ENCODE measurements around the gene IFT122.
"Not testable (repeated sequence)": the region's sequence is repeated elsewhere in the genome, so short reads cannot be mapped to it uniquely, and the experiment has no call there.

The IFT122 gene

GRCh38 chr3:129439817-129440617 is at the start of gene IFT122, which contains the start of gene MBD4:
IFT122 (plus strand) TSS chr3:129440224; CDS start chr3:129440331, 107 bp downstream.
MBD4 (minus strand) TSS chr3:129439948; CDS start chr3:129439833, 115 bp downstream.
- Mint-ChIP-seq H3K9me3 (no peaks in the 10 kb centered on the region), H3K4me3 (peak within 1 kb of the TSS; percentile 94), H3K27me3 (no peaks in the 10 kb centered on the region), H3K4me1 (ENCODE audit: low read depth) (peaks cover 66% of the 10 kb centered on the region), H3K27ac (peak within 1 kb of the TSS; percentile 97), H3K36me3 (ENCODE audit: low read depth) (peaks cover 33% of the 10 kb centered on the region)

- H3K4me3 Mint-ChIP-seq, H3K9me3 Mint-ChIP-seq, H3K27me3 Mint-ChIP-seq, H3K27ac Mint-ChIP-seq: not testable (repeated sequence)
- Mint-ChIP-seq H3K4me1 (ENCODE audit: low read depth) (peaks cover 10% of the 10 kb centered on the region), H3K36me3 (ENCODE audit: low read depth) (peaks cover 63% of the 10 kb centered on the region)
These were observed 48.4 kb upstream of the IFT122 start for GRCh38 chr3:129391583-129391982.

GRCh38 chr3:129392106-129392887 is 47.7 kb upstream of the IFT122 start:
- not testable (repeated sequence) for H3K4me3 Mint-ChIP-seq, H3K27ac Mint-ChIP-seq
- peaks cover 59% of the 10 kb centered on the region for H3K36me3 Mint-ChIP-seq (ENCODE audit: low read depth)

GRCh38 chr3:129393271-129393670 is 46.8 kb upstream of the IFT122 start:
- peaks cover 57% of the 10 kb centered on the region for H3K36me3 Mint-ChIP-seq (ENCODE audit: low read depth)
- no peaks in the 10 kb centered on the region for H3K9me3 Mint-ChIP-seq
- H3K27me3 Mint-ChIP-seq = no peaks in the 10 kb centered on the region
- H3K4me3 Mint-ChIP-seq = no peak overlapping the region
- peaks cover 26% of the 10 kb centered on the region for H3K4me1 Mint-ChIP-seq (ENCODE audit: low read depth)
- H3K27ac Mint-ChIP-seq = no peak overlapping the region

More at GRCh38 chr3:129392106-129392887, 47.7 kb upstream of the IFT122 start:
- not testable (repeated sequence) for H3K9me3 Mint-ChIP-seq, H3K27me3 Mint-ChIP-seq
- H3K4me1 Mint-ChIP-seq (ENCODE audit: low read depth) = peaks cover 16% of the 10 kb centered on the region

GRCh38 chr3:129393760-129394564 is 46.1 kb upstream of the IFT122 start:
- not testable (repeated sequence) for H3K4me3 Mint-ChIP-seq, H3K9me3 Mint-ChIP-seq, H3K27me3 Mint-ChIP-seq
- peak overlapping the region; percentile 58 for H3K27ac Mint-ChIP-seq
- H3K4me1 Mint-ChIP-seq (ENCODE audit: low read depth) = peaks cover 31% of the 10 kb centered on the region
- H3K36me3 Mint-ChIP-seq (ENCODE audit: low read depth) = peaks cover 61% of the 10 kb centered on the region

GRCh38 chr3:129398803-129399144 is 41.2 kb upstream of the IFT122 start:
- no peaks in the 10 kb centered on the region for H3K9me3 Mint-ChIP-seq
- H3K36me3 Mint-ChIP-seq (ENCODE audit: low read depth) = peaks cover 31% of the 10 kb centered on the region
- peaks cover 36% of the 10 kb centered on the region for H3K4me1 Mint-ChIP-seq (ENCODE audit: low read depth)
- H3K27me3 Mint-ChIP-seq = no peaks in the 10 kb centered on the region
- H3K4me3 Mint-ChIP-seq = peak overlapping the region; percentile 100
- peak overlapping the region; percentile 99 for H3K27ac Mint-ChIP-seq

- Mint-ChIP-seq H3K4me1 (ENCODE audit: low read depth) (peaks cover 36% of the 10 kb centered on the region), H3K27ac (peak overlapping the region; percentile 99), H3K9me3 (no peaks in the 10 kb centered on the region), H3K27me3 (no peaks in the 10 kb centered on the region), H3K36me3 (ENCODE audit: low read depth) (peaks cover 27% of the 10 kb centered on the region), H3K4me3 (peak overlapping the region; percentile 100)
These were observed 40.7 kb upstream of the IFT122 start for GRCh38 chr3:129399145-129399894.

GRCh38 chr3:129399895-129400357 is 40.1 kb upstream of the IFT122 start:
- Mint-ChIP-seq H3K27me3 (no peaks in the 10 kb centered on the region), H3K4me3 (peak overlapping the region; percentile 100), H3K36me3 (ENCODE audit: low read depth) (peaks cover 27% of the 10 kb centered on the region), H3K27ac (peak overlapping the region; percentile 99), H3K9me3 (no peaks in the 10 kb centered on the region), H3K4me1 (ENCODE audit: low read depth) (peaks cover 36% of the 10 kb centered on the region)

GRCh38 chr3:129402210-129402609 is 37.8 kb upstream of the IFT122 start:
- Mint-ChIP-seq H3K4me3 (no peak overlapping the region), H3K27ac (no peak overlapping the region), H3K27me3 (no peaks in the 10 kb centered on the region), H3K36me3 (ENCODE audit: low read depth) (peaks cover 14% of the 10 kb centered on the region), H3K9me3 (no peaks in the 10 kb centered on the region), H3K4me1 (ENCODE audit: low read depth) (peaks cover 20% of the 10 kb centered on the region)

- no peak overlapping the region for H3K27ac Mint-ChIP-seq
- no peak overlapping the region for H3K4me3 Mint-ChIP-seq
These were observed 37.4 kb upstream of the IFT122 start for GRCh38 chr3:129402616-129403015.

GRCh38 chr3:129403450-129403849 is 36.6 kb upstream of the IFT122 start:
- H3K4me3 Mint-ChIP-seq = no peak overlapping the region

More at GRCh38 chr3:129402616-129403015, 37.4 kb upstream of the IFT122 start:
- peaks cover 16% of the 10 kb centered on the region for H3K4me1 Mint-ChIP-seq (ENCODE audit: low read depth)
- no peaks in the 10 kb centered on the region for H3K27me3 Mint-ChIP-seq
- H3K9me3 Mint-ChIP-seq = no peaks in the 10 kb centered on the region
- peaks cover 11% of the 10 kb centered on the region for H3K36me3 Mint-ChIP-seq (ENCODE audit: low read depth)

GRCh38 chr3:129404130-129404529 is 35.9 kb upstream of the IFT122 start:
- no peak overlapping the region for H3K4me3 Mint-ChIP-seq
- no peaks in the 10 kb centered on the region for H3K9me3 Mint-ChIP-seq
- peaks cover 4% of the 10 kb centered on the region for H3K4me1 Mint-ChIP-seq (ENCODE audit: low read depth)
- H3K27ac Mint-ChIP-seq = no peak overlapping the region
- no peaks in the 10 kb centered on the region for H3K27me3 Mint-ChIP-seq
- no peaks in the 10 kb centered on the region for H3K36me3 Mint-ChIP-seq (ENCODE audit: low read depth)

More at GRCh38 chr3:129403450-129403849, 36.6 kb upstream of the IFT122 start:
- H3K27me3 Mint-ChIP-seq = no peaks in the 10 kb centered on the region
- no peaks in the 10 kb centered on the region for H3K9me3 Mint-ChIP-seq
- peaks cover 8% of the 10 kb centered on the region for H3K4me1 Mint-ChIP-seq (ENCODE audit: low read depth)
- no peak overlapping the region for H3K27ac Mint-ChIP-seq
- H3K36me3 Mint-ChIP-seq (ENCODE audit: low read depth) = peaks cover 4% of the 10 kb centered on the region

GRCh38 chr3:129404610-129405009 is 35.4 kb upstream of the IFT122 start:
- Mint-ChIP-seq H3K36me3 (ENCODE audit: low read depth) (no peaks in the 10 kb centered on the region), H3K4me3 (no peak overlapping the region), H3K9me3 (no peaks in the 10 kb centered on the region), H3K4me1 (ENCODE audit: low read depth) (peaks cover under 1% of the 10 kb centered on the region), H3K27me3 (no peaks in the 10 kb centered on the region), H3K27ac (no peak overlapping the region)

- no peaks in the 10 kb centered on the region for H3K36me3 Mint-ChIP-seq (ENCODE audit: low read depth)
- no peaks in the 10 kb centered on the region for H3K27me3 Mint-ChIP-seq
- no peaks in the 10 kb centered on the region for H3K9me3 Mint-ChIP-seq
- H3K4me1 Mint-ChIP-seq (ENCODE audit: low read depth) = no peaks in the 10 kb centered on the region
- no peak overlapping the region for H3K27ac Mint-ChIP-seq
- no peak overlapping the region for H3K4me3 Mint-ChIP-seq
These were observed 30.5 kb upstream of the IFT122 start for GRCh38 chr3:129409541-129409940.

Measured in stimulated activated naive CD8-positive, alpha-beta T cell treated with anti-CD3 and anti-CD28 coated beads, Interleukin-15, Interleukin-2, amounts not matched to agents 100 ng/mL and 50 ng/mL, for 24 hours (primary cell).